Mesothelial cell of epicardium (in vitro differentiated cells): ENCODE results near the gene ATP2A1. TPM values are rescaled to one million over a fixed set of nuclear protein-coding genes. Genes with fewer than 3 reads are reported as not detected.

Experiments
- DNase-seq, 2 experiments: peaks; one replicate each; pipeline ENCODE4 v3.0.0; 2021; ENCODE audit warnings: low spot score in 2 of 2; ENCODE audit not compliant: unreplicated experiment in 2 of 2
- H3K27ac Mint-ChIP-seq: 2 replicates; pipeline ENCODE4 v1.8.0; 2021; ENCODE audit warnings: mixed read lengths
- H3K27me3 Mint-ChIP-seq: 2 replicates; pipeline ENCODE4 v1.8.0; 2021; ENCODE audit warnings: low read depth, mixed read lengths
- H3K36me3 Mint-ChIP-seq: 2 replicates; pipeline ENCODE4 v1.8.0; 2021; ENCODE audit warnings: mixed read lengths
- H3K4me1 Mint-ChIP-seq: 2 replicates; pipeline ENCODE4 v1.8.0; 2021; ENCODE audit warnings: mixed read lengths
- H3K4me3 Mint-ChIP-seq: 2 replicates; pipeline ENCODE4 v1.8.0; 2021; ENCODE audit warnings: mild to moderate bottlenecking, moderate library complexity, mixed read lengths
- H3K9me3 Mint-ChIP-seq: 2 replicates; pipeline ENCODE4 v1.8.0; 2021; ENCODE audit warnings: mixed read lengths
- total RNA-seq: library from RNA; stranded (reverse); gene quantifications from 3 replicates; pipeline ENCODE4 v1.2.1, GENCODE V29; 2021
- TF ChIP-seq, protein P1 (sequence below): fragments of 200-600 bp; sonication (generic); IDR thresholded peaks from one replicate; pipeline ENCODE4 v1.5.0; 2021; ENCODE audit warnings: antibody characterized with exemption; ENCODE audit not compliant: unreplicated experiment

The ATP2A1 gene
- 2.9 to 3.6 TPM (median 3.0 TPM) in 3 replicates for total RNA-seq

DNA sequence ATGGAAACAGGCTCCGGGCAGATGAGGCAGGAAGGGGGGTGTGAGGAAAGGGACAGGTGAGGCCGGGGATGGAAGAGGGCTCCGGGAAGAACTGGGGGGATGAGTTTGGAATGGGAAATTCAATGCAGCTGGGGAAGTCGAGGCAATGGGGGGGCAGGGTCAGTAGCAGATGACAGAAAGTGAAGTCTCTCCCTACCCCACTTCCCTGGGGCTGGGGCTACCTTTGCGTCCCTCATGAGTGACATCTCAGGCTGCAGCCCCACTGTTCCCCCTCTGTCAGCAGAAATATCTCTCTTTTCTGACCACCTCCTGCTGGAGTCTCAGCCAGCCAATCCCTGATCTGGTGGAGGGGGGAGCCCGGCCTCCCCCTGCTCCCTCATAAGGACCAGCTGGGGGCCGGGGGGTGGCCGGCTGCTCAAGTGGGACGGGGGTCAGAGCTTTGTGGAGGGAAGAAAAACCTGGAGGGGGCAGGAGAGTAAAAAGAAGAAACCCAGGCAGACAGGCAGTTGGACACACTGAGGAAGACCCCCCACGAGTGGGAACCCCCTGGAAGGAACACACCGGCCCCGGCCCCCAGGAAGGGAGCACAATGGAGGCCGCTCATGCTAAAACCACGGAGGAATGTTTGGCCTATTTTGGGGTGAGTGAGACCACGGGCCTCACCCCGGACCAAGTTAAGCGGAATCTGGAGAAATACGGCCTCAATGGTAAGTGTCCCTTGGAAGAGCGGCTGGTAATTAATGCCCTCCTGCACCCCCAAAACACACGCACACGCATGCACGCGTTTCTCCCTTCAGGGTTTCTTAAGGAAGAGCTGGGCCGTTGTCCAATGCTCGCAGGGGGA is at the start of gene ATP2A1:
Gene ATP2A1 (plus strand): TSS at position 406 of the 844 bp plus-strand sequence. CDS start 184 bp downstream, at position 590.
- H3K36me3 Mint-ChIP-seq, result peaks cover 6% of the 10 kb centered on the region
- peak within 1 kb of the TSS; percentile 72 for H3K4me3 Mint-ChIP-seq
- TF ChIP-seq, protein P1, sequence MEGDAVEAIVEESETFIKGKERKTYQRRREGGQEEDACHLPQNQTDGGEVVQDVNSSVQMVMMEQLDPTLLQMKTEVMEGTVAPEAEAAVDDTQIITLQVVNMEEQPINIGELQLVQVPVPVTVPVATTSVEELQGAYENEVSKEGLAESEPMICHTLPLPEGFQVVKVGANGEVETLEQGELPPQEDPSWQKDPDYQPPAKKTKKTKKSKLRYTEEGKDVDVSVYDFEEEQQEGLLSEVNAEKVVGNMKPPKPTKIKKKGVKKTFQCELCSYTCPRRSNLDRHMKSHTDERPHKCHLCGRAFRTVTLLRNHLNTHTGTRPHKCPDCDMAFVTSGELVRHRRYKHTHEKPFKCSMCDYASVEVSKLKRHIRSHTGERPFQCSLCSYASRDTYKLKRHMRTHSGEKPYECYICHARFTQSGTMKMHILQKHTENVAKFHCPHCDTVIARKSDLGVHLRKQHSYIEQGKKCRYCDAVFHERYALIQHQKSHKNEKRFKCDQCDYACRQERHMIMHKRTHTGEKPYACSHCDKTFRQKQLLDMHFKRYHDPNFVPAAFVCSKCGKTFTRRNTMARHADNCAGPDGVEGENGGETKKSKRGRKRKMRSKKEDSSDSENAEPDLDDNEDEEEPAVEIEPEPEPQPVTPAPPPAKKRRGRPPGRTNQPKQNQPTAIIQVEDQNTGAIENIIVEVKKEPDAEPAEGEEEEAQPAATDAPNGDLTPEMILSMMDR, result no peak
- no peaks in the 10 kb centered on the region for H3K27me3 Mint-ChIP-seq
- H3K4me1 Mint-ChIP-seq, result peaks cover 9% of the 10 kb centered on the region
- DNase-seq, result no peak
- no peaks in the 10 kb centered on the region for H3K9me3 Mint-ChIP-seq
- no peak within 1 kb of the TSS for H3K27ac Mint-ChIP-seq

GRCh38 chr16:28829747-28830146 is 48.5 kb upstream of the ATP2A1 start:
- no peak overlapping the region for H3K4me3 Mint-ChIP-seq
- peaks cover 16% of the 10 kb centered on the region for H3K4me1 Mint-ChIP-seq
- TF ChIP-seq, protein P1, result no peak
- no peak for DNase-seq
- H3K27me3 Mint-ChIP-seq, result no peaks in the 10 kb centered on the region
- H3K36me3 Mint-ChIP-seq, result peaks cover 66% of the 10 kb centered on the region
- H3K27ac Mint-ChIP-seq, result no peak overlapping the region
- H3K9me3 Mint-ChIP-seq, result no peaks in the 10 kb centered on the region

DNA sequence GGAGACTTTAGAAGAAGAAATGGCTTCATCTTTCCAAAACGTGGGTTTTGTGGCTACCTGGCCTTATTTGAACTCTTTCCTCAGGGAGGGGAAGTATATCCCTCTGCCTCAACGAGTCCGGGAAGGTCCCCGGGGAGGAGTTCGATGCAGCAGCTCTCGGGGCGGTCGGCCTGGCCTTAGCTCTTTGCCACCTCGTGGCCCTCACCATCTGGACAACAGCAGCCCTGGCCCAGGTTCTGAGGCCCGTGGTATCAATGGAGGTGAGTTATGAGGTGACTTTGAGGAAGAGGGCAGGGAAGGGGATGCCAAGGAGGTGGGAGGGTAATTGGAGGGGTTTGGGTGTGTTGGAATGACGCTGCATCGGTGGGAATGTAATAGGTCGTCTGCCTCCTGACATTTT is 47.8 kb upstream of the ATP2A1 start:
- H3K36me3 Mint-ChIP-seq, result peaks cover 68% of the 10 kb centered on the region
- H3K9me3 Mint-ChIP-seq, result no peaks in the 10 kb centered on the region
- no peak for DNase-seq
- H3K27ac Mint-ChIP-seq, result no peak overlapping the region
- no peak overlapping the region for H3K4me3 Mint-ChIP-seq
- no peaks in the 10 kb centered on the region for H3K27me3 Mint-ChIP-seq
- TF ChIP-seq, protein P1, result no peak
- H3K4me1 Mint-ChIP-seq, result peaks cover 9% of the 10 kb centered on the region

GRCh38 chr16:28834349-28834748 is 43.9 kb upstream of the ATP2A1 start:
- Mint-ChIP-seq H3K36me3 (peaks cover 61% of the 10 kb centered on the region), H3K4me1 (no peaks in the 10 kb centered on the region), H3K27me3 (no peaks in the 10 kb centered on the region), H3K4me3 (no peak overlapping the region), H3K9me3 (no peaks in the 10 kb centered on the region), H3K27ac (no peak overlapping the region)
- TF ChIP-seq, protein P1, result no peak
- DNase-seq, result no peak

DNA sequence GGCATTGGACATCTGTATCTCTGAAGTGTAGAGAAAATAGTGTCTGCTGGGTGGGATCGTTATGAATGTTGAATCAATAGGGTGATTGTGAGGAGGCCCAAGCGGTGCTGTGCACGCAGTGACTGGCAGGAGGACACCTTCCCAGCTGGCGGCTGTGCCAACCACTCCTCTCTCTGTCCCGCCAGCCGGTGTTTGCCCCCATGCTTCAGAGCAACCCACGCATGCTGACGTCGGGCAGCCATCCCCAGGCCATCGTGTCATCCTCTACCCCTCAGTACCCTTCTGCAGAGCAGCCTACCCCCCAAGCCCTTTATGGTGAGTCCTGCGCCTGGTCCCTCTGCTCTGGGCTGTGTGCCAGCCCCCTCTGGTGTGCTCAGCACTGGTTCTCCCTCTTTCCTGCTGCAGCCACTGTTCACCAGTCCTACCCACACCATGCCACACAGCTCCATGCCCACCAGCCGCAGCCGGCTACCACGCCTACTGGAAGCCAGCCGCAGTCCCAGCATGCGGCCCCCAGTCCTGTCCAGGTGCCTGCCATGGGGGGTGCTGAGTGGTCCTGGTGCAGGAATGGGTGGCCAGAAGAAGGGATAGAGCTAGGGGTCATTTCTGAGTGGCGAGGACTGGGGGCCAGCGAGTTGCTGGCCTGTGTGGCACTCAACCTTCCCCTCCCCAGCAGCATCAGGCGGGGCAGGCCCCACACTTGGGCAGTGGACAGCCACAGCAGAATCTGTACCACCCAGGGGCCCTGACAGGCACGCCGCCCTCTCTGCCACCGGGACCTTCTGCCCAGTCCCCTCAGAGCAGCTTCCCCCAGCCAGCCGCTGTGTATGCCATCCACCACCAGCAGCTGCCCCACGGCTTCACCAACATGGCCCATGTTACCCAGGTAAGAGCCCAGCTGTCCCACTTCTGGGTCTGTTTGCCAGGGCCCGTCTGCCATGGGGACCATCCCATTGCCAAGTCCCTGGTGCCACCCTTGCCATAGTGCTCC is 43.1 kb upstream of the ATP2A1 start:
- Mint-ChIP-seq H3K27ac (no peak overlapping the region), H3K27me3 (no peaks in the 10 kb centered on the region), H3K4me3 (no peak overlapping the region), H3K4me1 (no peaks in the 10 kb centered on the region), H3K36me3 (peaks cover 54% of the 10 kb centered on the region), H3K9me3 (no peaks in the 10 kb centered on the region)
- TF ChIP-seq, protein P1, result no peak
- DNase-seq, result no peak
